Measurements from ENCODE around the gene CTAG2.
"Not testable (repeated sequence)": the region's sequence is repeated elsewhere in the genome, so short reads cannot be mapped to it uniquely, and the experiment has no call there.

DNA sequence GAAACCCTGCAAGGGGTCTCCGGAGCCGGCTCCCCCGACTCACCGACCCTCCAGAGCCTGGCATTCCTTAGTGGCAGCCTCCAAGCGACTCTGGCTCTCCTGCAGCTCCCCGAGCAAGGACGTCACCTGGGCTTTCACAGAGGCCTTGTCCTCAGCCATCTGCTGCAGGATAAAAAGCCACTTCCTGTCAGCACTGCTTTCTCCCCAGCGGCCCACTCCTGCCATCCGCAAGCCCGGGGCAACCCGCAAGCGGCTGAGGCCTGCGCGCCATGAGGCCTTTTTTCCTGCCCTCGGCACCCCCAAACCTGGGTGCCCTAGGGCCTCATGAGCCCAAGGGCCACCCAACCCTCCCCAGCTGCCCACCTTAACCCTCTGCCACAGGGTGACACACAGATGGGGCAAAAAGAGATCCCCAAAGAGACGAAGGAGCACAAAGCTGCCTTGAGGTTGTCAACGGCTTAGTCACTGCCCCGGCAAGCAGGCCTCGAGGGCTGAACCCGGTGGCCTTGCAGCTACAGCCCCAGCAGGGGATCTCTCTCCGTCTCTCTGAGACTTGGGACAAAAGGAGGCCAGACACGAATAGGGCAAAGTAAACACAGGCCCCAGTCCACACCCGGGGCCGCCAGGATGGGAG is 7.5 kb downstream of the CTAG2 start:
- TF ChIP-seq, protein P1, sequence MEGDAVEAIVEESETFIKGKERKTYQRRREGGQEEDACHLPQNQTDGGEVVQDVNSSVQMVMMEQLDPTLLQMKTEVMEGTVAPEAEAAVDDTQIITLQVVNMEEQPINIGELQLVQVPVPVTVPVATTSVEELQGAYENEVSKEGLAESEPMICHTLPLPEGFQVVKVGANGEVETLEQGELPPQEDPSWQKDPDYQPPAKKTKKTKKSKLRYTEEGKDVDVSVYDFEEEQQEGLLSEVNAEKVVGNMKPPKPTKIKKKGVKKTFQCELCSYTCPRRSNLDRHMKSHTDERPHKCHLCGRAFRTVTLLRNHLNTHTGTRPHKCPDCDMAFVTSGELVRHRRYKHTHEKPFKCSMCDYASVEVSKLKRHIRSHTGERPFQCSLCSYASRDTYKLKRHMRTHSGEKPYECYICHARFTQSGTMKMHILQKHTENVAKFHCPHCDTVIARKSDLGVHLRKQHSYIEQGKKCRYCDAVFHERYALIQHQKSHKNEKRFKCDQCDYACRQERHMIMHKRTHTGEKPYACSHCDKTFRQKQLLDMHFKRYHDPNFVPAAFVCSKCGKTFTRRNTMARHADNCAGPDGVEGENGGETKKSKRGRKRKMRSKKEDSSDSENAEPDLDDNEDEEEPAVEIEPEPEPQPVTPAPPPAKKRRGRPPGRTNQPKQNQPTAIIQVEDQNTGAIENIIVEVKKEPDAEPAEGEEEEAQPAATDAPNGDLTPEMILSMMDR (IDR thresholded peaks at IDR 0.05): not testable (repeated sequence)
- not testable (repeated sequence) for TF ChIP-seq POLR2A (IDR thresholded peaks at IDR 0.05)

All from esophagus squamous epithelium (tissue), 4 donors.